MCF 10A (cell line): ENCODE measurements around the gene CACNA2D3. TPM values are rescaled to one million over a fixed set of nuclear protein-coding genes. Genes with fewer than 3 reads are reported as not detected.

ENCODE experiments used
- BruUV-seq: library from RNA; stranded (reverse); fragments of 400-500 nt; replicated peaks from 2 replicates; lab custom pipeline; 2021; lab: Mats Ljungman, UMichigan
- CTCF ChIA-PET: fragments of 300-600 bp; sonication (Branson Sonifier 250); formaldehyde crosslinking; extraction: SDS; loops from one replicate; lab custom pipeline; 2021; ENCODE audit warnings: antibody characterized with exemption, inconsistent platforms; lab: Yijun Ruan, JAX
- POLR2A ChIA-PET: fragments of 300-600, 350-650 bp; sonication (Branson Sonifier 250); formaldehyde crosslinking; extraction: SDS; loops from one replicate; lab custom pipeline; 2020; ENCODE audit warnings: antibody characterized with exemption, inconsistent platforms; lab: Yijun Ruan, JAX
- DNase-seq: peaks from one replicate; pipeline ENCODE4 v3.0.0-alpha.2; 2018; ENCODE audit not compliant: unreplicated experiment
- H3K27ac Mint-ChIP-seq: one replicate; pipeline ENCODE4 v1.8.0; 2022; ENCODE audit warnings: mild to moderate bottlenecking, low read depth, mixed read lengths; ENCODE audit not compliant: unreplicated experiment
- H3K27me3 Mint-ChIP-seq: one replicate; pipeline ENCODE4 v1.8.0; 2022; ENCODE audit warnings: mixed read lengths; ENCODE audit not compliant: insufficient read depth, unreplicated experiment
- H3K36me3 Mint-ChIP-seq: one replicate; pipeline ENCODE4 v1.8.0; 2022; ENCODE audit warnings: mild to moderate bottlenecking, moderate library complexity, mixed read lengths; ENCODE audit not compliant: insufficient read depth, unreplicated experiment
- H3K4me1 Mint-ChIP-seq: one replicate; pipeline ENCODE4 v1.8.0; 2022; ENCODE audit warnings: mixed read lengths; ENCODE audit not compliant: insufficient read depth, unreplicated experiment
- H3K4me3 Mint-ChIP-seq: one replicate; pipeline ENCODE4 v1.8.0; 2022; ENCODE audit warnings: mild to moderate bottlenecking, moderate library complexity, mixed read lengths; ENCODE audit not compliant: unreplicated experiment
- H3K9me3 Mint-ChIP-seq: one replicate; pipeline ENCODE4 v1.8.0; 2022; ENCODE audit warnings: mixed read lengths; ENCODE audit not compliant: unreplicated experiment
- CTCF ChIP-seq: fragments of 200-600 bp; IDR thresholded peaks from one replicate; pipeline ENCODE4 v1.8.0; 2022; ENCODE audit warnings: antibody characterized with exemption, mild to moderate bottlenecking; ENCODE audit not compliant: unreplicated experiment
- intact Hi-C: fragments of 100-400 bp; cut with micrococcal nuclease; formaldehyde crosslinking; loops from 2 replicates; pipeline ENCODE4 v1.14.1; 2022
- total RNA-seq: library from RNA; stranded (reverse); gene quantifications from 2 replicates; pipeline ENCODE4 v1.2.3, GENCODE V29; 2022

Gene CACNA2D3
- total RNA-seq, 1 experiment from 2014 or later: 2.3 TPM

DNA sequence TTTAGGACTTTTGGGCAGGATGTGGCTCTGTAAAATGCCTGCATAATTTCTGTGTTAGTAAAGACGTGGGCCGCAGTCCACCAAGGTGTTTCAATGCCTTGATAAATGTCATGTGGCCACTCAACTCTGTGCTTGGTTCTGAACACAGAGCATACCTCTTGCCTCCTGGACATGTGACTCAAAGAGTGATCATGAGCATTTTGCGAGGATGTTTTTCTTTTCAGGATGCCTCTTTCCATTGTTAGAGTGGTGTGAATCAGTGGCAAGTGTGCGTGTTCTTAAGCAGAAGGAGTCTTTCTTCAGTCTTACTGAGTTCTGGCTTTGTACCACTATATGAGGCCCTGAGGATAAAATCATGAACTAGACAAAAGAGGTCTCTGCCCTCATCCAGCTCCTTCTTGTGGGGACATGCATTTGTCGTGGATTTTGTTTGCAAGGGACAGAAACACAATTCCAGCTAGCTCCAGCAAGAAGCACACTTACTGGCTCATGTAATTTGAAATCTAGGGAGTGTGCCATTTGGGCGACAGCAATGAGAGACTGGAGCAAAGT lies 442.1 kb downstream of the CACNA2D3 start:
- POLR2A ChIA-PET: no interaction called here
- Mint-ChIP-seq H3K27ac (no peak overlapping the region), H3K9me3 (no peaks in the 10 kb centered on the region), H3K4me1 (no peaks in the 10 kb centered on the region), H3K36me3 (no peaks in the 10 kb centered on the region), H3K4me3 (no peak overlapping the region), H3K27me3 (no peaks in the 10 kb centered on the region)
- no peak for DNase-seq
- no TSS peak for BruUV-seq
- CTCF ChIA-PET: no interaction called here
- no peak for TF ChIP-seq CTCF
- intact Hi-C loops: no loop called here

GRCh38 chr3:54565956-54566355 lies 443.6 kb downstream of the CACNA2D3 start:
- H3K4me1 Mint-ChIP-seq: no peaks in the 10 kb centered on the region
- no peak overlapping the region for H3K27ac Mint-ChIP-seq
- DNase-seq: no peak
- intact Hi-C loops: no loop called here
- no peaks in the 10 kb centered on the region for H3K9me3 Mint-ChIP-seq
- no peak overlapping the region for H3K4me3 Mint-ChIP-seq
- no peaks in the 10 kb centered on the region for H3K27me3 Mint-ChIP-seq
- CTCF ChIA-PET: no interaction called here
- TF ChIP-seq CTCF: no peak
- no TSS peak for BruUV-seq
- POLR2A ChIA-PET: no interaction called here
- H3K36me3 Mint-ChIP-seq: no peaks in the 10 kb centered on the region

GRCh38 chr3:54567949-54568348 lies 445.6 kb downstream of the CACNA2D3 start:
- no peaks in the 10 kb centered on the region for H3K4me1 Mint-ChIP-seq
- POLR2A ChIA-PET: no interaction called here
- intact Hi-C loops: no loop called here
- H3K27me3 Mint-ChIP-seq: no peaks in the 10 kb centered on the region
- H3K4me3 Mint-ChIP-seq: no peak overlapping the region
- no TSS peak for BruUV-seq
- no peak overlapping the region for H3K27ac Mint-ChIP-seq
- H3K36me3 Mint-ChIP-seq: no peaks in the 10 kb centered on the region
- H3K9me3 Mint-ChIP-seq: no peaks in the 10 kb centered on the region
- CTCF ChIA-PET: no interaction called here
- TF ChIP-seq CTCF: no peak
- DNase-seq: no peak

GRCh38 chr3:54570008-54570407 lies 447.7 kb downstream of the CACNA2D3 start:
- H3K9me3 Mint-ChIP-seq: no peaks in the 10 kb centered on the region
- no peak for TF ChIP-seq CTCF

More at GRCh38 chr3:54570008-54570407, 447.7 kb downstream of the CACNA2D3 start:
- CTCF ChIA-PET: interaction anchor here (0.6 to 1.1 kb wide), 2 partner anchors 11 to 35 kb away, joined by 3 read pairs; no protein-coding TSS in a partner anchor
- intact Hi-C loops: no loop called here
- POLR2A ChIA-PET: no interaction called here
- H3K4me3 Mint-ChIP-seq: no peak overlapping the region
- BruUV-seq: no TSS peak
- no peaks in the 10 kb centered on the region for H3K4me1 Mint-ChIP-seq
- H3K27me3 Mint-ChIP-seq: no peaks in the 10 kb centered on the region
- H3K27ac Mint-ChIP-seq: no peak overlapping the region
- no peaks in the 10 kb centered on the region for H3K36me3 Mint-ChIP-seq
- no peak for DNase-seq
